ENCODE measurements around the gene GARNL3.

DNA sequence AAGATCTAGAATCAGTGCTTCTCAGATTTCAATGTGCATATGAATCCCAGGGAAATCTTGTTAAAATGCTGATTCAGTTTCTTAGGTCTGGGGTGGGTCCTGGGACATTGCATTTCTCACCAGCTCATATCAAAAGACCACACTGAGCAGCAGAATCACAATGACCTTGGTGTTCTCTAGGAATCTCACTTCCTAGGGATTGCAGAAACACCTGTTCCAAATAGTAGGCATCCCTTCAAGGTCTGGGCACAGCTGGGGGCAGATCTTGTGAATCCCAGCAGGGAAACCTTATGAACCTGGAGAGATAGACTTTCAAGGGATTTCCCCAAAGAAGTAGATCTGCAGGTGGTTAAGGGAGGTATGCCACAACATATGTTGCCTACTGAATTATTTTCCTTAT is 8.9 kb upstream of the GARNL3 start:
- TF ChIP-seq POLR2AphosphoS5 (IDR thresholded peaks at IDR 0.05), result no peak
- no peak for TF ChIP-seq POLR2A (IDR thresholded peaks at IDR 0.05)
- TF ChIP-seq, protein P1, sequence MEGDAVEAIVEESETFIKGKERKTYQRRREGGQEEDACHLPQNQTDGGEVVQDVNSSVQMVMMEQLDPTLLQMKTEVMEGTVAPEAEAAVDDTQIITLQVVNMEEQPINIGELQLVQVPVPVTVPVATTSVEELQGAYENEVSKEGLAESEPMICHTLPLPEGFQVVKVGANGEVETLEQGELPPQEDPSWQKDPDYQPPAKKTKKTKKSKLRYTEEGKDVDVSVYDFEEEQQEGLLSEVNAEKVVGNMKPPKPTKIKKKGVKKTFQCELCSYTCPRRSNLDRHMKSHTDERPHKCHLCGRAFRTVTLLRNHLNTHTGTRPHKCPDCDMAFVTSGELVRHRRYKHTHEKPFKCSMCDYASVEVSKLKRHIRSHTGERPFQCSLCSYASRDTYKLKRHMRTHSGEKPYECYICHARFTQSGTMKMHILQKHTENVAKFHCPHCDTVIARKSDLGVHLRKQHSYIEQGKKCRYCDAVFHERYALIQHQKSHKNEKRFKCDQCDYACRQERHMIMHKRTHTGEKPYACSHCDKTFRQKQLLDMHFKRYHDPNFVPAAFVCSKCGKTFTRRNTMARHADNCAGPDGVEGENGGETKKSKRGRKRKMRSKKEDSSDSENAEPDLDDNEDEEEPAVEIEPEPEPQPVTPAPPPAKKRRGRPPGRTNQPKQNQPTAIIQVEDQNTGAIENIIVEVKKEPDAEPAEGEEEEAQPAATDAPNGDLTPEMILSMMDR (IDR thresholded peaks at IDR 0.05), result no peak

All from breast epithelium (tissue), 3 donors.